GM12891 (cell line): Measurements from ENCODE around the gene NPTXR.
"Not testable (repeated sequence)": the region's sequence is repeated elsewhere in the genome, so short reads cannot be mapped to it uniquely, and the experiment has no call there.

Experiments
- PAX5 ChIP-seq: IDR thresholded peaks from 2 replicates; pipeline ENCODE4 v1.6.1; 2011; ENCODE audit warnings: low read length, moderate library complexity, mild to moderate bottlenecking; ENCODE audit not compliant: insufficient read depth, severe bottlenecking
- POLR2A ChIP-seq: IDR thresholded peaks from 2 replicates; pipeline ENCODE4 v1.6.1; 2011; ENCODE audit warnings: low read depth, low read length, control low read depth

DNA sequence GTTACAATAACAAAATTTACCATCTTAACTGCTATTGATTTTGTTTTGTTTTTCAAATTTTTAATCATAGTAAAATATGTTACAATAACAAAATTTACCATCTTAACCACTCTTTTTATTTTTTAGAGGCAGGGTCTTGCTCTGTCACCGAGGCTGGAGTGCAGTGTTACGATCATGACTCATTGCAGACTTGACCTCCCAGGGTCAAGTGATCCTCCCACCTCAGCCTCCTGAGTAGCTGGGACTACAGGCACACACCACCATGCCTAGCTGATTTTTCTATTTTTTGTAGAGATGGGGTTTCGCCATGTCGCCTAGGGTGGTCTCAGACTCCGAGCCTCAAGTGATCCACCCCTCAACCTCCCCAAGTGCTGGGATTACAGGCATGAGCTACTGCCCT is 10.1 kb upstream of the NPTXR start:
- TF ChIP-seq POLR2A, PAX5: not testable (repeated sequence)
